HG02571 (cell line): ENCODE measurements around the gene FAM47E.
"Not testable (repeated sequence)": the region's sequence is repeated elsewhere in the genome, so short reads cannot be mapped to it uniquely, and the experiment has no call there.

ENCODE experiments used
- ATAC-seq: cut with Tn5 transposase; IDR thresholded peaks from one replicate; pipeline ENCODE4 v1.9.1; 2021; ENCODE audit warnings: mild to moderate bottlenecking, moderate library complexity; ENCODE audit not compliant: unreplicated experiment

The FAM47E gene

DNA sequence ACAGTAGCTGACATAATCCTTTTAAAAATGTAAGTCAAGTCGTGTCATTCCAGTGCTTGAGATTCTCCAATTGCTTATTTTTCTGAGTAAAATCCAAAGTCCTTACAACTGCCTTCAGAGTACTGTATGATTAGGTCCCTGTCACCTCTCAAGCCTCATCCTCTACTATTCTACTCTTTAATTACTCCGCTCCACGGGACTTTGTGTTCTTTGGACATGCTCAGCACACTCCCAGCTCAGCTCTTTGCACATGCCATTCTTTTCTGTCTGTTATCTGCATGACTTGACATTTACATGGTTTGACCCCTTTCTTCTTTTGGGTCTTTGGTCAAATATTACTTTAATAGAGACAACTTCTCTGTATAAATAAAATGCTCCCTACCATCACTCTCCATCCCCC is 15.1 kb downstream of the FAM47E start:
- ATAC-seq, result no peak

DNA sequence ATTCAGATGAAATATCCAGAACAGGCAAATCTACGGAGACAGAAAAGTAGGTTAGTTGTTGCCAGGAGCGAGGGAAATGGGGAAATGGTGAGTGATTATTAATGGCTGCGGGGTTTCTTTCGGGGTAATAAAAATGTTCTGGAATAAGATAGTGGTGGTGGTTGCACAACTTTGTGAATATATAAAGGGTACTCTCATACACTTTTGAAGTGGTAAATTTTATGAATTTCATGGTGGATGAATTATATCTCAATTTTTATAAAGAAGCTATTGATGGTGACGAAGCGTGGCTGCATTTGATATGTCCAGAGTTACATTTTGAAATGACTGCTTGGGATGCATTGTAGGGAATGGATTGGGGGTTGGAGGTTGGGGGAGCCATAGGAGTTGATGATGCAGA is 16.3 kb downstream of the FAM47E start:
- ATAC-seq, result no peak

DNA sequence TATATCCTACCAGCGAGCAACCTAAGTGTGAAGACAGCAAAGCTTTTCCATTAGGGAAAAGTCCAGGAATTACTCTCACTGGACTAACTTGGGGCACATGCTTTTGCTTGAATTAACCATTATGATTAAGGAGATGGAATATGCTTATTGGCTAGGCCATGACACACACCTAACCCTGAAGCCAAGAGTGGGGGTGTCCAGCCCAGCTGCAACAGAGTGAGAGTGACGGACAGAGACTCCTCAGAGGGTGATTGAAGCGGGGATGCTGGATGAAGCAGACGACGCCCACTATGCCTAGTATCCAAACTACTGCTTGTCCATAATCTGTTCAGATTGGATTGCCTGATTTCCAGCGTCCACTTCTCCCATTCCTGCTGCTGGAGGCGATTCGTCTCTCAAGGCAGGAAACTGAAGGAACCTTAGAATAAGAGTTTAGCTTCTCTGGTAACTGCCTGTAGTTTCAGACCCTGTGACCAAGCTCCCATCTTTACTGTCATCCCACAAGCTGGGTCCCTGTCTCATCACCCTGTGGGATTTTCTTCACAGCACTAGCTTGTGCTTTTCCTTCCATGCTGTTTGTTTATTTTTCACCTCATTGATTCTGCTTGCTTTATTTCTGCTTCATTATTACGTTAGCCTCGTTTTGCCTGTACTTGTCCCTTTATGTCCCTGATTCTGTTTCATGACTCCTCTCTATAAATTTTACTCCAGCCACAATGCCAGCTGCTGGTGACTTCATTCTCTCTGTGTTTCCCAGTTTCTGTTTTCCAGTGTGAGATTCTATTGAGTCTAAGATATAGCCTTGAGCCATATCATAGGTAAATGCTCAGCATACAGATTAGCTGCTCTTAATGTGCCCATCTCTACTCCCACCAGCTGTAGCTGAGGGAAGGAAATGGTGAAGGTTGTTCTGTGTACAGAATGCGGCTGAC is 19.0 kb downstream of the FAM47E start:
- no peak for ATAC-seq

DNA sequence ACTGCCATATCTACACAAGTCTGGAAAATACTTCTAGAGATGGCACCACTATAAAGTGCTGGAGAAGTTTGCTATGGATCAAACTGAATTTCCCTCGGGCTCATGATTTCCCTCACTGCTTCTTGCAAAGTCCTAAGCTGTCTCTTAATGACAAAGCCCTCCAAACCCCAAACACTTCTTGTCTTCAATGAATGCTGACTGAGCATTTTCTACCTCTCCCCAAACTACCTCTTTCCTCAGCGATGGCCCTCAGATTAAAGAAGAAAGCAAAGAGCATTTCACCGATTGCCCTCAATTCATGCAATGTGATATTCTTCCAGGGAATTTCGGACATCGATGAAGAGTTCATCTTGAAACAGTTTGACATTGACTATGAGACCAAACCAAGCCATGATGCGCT is 19.7 kb downstream of the FAM47E start:
- ATAC-seq, result no peak

DNA sequence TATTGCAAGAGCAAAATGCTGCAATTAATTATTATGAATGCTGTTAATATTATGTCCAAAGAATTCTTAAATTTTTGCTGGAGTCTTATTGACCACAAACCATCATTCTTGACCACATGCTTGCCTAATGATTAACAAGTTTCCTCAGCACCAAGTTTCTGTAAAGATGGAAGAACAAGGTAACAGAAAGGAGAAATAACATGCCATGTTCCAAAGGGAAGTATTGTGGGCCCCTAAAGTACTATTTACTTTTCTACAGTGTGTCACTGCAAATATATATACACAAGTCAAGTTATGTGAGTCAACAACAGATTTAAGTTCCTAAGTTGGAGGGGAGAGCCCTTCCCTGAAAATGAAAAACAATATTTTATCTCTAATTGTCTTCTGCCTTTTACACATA is 20.6 kb downstream of the FAM47E start:
- no peak for ATAC-seq

DNA sequence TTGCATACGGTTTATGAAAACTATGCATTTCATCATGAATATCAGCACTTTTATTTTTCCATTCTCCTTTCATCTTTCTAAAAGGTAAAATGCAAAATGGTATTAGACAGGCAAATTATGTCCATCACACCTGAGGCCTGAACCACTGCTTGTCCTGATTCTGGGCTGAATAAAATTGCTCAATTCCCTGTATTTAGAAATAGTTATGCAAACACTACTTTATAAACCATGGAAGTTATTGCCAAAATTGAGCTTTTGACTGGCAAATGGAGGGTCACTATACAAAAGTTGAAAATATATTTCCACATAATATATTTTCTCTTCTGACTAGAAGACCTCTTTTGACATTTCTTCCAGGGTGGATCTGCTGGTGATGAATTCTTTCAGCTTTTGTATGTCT is 21.1 kb downstream of the FAM47E start:
- ATAC-seq, result no peak

DNA sequence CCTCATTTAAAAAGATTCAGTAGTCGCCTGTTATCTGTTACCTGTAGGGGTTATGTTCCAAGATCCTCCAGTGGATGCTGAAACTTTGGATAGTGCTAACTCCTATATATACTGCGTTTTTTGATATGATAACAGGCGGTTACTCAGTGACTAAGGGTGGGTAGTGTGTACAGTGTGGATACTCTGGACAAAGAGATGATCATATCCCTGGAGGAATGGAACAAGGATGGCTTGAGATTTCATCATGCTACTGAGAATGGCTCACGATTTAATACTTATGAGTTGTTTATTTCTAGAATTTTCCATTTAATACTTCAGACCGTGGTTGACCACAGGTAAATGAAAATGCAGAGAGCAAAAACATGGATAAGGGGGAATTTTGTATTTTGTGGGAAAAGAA is 21.5 kb downstream of the FAM47E start:
- ATAC-seq, result no peak

DNA sequence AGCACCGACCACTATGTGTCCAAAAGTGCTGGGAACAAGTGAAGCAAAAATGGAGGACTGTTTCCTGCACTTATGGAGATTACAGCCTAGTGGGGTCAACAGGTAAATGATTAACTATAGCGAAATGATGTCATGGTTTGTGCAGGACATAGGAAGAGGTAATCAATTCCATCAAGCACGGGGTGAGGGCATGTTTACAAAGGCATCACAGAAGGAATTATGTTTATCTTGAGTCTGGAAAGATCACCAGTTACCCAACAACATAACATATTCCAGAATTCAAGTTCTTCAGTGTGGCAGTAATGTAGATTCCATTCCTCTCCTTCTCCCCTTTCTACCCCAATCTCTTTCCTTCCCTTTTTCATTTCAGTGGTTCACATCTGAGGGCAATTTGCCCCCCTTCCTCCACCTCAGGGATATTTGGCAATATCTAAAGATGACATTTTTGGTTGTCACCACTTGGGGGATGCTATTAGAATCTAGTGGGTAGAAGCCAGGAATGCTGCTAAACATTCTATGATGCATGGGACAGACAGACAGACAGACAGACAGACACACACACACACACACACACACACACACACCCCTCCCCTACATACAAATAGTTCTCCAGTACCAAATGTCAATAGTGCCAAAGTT is 24.1 kb downstream of the FAM47E start:
- no peak for ATAC-seq

DNA sequence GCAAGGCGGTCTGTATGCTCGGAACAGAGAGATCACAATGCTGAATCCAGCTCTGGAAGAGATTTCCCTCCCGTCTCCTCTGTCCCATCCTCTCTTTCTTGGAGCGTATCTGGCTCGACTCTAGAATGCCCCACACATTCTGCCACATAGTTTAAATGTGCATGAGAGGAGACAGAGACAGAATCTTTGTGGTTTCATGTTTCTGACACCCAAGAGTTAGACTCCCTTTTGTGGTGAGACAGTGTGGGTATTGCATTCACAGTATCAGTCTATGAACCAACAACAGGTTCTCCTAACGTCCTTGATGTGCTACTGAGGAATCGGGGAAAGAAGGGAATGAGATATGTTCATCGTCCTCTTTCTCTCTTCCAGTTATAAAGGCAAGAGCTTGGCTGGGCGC is 25.3 kb downstream of the FAM47E start:
- ATAC-seq, result no peak

DNA sequence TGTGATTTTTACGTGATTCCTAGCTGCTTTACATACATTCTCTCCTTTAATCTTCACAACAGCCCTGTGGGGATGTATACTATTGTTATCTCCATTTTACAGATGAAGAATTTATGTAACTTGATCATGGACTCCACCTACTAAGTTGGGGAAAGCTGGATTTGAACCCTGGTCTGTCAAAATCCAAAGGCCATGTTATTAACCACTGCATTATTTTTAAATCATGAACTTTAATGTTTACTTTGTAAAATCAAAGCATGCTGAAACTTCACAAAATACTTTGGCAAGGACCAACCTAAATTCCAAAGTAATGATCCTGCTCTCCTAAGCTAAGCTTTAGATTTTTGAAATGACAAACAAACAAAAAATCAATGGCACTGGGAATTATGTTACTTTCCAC is 26.1 kb downstream of the FAM47E start:
- ATAC-seq, result no peak

DNA sequence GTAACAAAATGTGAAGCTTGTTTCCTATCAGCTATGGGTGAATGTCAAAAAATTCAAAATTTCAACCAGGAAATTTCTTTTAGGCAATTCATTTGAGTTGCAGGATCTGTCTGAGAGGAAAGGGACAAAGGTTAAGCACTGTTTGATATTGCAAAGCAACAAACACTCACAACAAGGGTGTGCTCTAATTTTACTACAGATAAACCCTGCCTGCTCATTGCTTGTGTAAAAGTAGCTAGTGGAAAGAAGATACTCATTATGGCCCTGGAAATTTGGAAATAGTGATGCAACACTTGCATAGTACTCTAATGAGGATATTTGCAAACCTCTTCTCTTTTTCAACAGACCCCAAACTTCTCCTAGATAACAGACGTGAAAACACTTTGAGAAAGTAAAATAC is 27.1 kb downstream of the FAM47E start:
- ATAC-seq, result no peak

DNA sequence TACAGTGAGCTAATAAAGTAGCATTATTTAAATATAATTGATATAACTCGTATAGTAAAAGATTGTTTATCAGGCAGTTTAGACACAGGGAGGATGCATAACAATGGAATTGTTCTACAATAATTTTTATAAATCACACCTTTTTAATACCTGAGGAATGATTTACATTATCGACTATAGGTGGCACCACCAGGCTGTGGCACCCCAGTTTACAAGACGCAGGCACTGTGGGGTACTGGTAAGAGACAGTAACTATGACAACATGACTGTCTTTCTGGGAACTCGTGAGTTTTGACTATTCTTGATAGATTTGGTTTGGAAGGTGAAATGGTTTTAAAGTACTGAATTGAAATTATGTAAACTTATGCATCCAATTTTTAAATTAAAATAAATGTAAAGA is 27.9 kb downstream of the FAM47E start:
- ATAC-seq, result no peak

DNA sequence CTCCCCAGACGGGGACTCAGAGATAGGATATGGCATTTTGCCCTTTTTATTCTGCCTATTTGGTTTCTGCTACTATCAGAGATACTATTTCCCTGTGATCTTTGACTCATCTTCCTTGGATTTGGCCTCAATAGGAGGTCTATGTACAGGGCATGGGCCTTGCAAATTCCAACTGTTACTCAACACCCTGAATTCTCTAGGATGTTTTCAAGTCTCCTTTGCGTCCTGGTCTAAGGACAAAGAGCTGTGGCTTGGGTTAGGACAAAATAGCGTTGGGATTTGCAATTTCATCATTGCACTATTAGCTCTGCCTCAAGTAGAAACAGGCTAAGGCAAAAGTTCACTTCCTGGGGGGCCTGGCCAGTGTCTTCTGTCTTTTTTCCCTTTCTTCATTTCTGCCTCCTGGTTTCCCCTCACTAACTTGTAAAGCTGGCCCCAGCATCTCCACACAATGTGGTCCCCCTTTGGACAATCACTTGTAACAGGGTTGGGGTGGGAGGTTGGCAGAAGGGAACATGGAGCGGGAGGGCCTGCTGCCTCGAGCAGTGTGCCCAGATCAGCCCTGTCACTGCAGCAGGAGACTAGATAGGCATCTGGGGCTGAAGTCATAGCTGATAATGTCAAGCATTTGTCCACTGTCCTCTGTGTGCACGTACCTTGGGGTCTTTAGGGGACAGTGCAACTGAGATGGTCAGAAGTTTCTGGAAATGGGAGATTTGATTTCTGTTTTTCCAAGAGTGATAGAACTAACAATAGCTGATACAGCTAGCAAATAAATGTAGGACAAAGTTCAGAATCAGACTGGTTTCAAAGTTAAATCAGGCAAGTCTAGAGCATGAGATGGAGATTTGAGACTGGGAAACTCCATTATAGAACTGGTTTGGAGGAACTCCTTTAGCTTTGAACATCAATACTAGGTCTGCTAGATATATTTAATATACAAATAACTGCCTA is 29.2 kb downstream of the FAM47E start:
- ATAC-seq, result no peak

DNA sequence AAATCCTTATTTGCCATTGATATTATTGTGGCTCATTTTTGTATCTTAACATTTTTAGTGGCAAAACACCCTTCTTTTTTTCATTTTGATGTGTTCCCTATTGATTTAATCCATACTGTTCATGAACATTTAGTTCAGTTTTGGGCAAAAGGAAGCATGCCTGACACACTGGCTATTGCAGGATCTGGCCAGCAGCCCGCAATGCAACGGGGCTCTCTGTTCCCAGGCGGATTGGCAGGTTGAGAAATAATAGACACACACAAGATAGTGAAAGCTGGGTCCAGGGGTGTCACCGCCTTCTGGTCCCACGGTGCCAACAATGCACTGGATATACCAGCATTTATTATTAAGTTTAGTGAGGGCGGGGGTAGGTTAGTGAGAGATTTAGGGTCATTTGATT is 30.1 kb downstream of the FAM47E start:
- not testable (repeated sequence) for ATAC-seq

DNA sequence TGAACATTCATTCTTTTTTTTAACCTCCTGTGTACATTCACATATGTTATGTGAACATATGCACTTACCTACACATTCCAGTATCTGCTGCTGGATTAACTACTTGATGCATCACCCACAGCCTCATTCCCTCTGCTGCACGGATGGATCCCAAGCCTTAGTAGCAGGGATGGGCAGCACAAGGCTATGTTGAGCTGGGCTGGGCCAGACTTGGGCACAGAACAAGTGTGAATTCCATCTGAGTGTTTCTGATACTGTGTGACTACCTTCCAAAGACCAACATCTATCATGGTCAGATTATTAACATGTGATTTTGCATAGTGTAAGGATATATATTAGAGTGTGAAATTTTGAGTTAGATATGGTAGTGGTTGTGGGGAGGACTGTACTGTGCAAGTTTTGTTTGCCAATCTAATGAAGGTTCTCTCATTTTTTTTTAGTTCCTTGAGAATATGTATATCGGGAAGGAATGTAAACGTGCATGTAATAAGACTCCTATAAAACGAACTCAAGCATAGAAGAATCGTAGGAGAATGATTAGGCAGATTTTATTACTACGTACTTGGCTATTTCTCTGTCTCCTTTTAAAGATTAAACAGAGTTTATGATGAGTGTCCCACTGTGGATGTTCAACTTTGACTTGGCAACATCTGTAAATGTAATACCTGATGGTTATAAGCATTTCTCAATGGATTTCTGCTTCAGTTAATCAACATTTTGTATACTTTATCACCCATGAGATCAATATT is 31.6 kb downstream of the FAM47E start:
- ATAC-seq, result no peak

DNA sequence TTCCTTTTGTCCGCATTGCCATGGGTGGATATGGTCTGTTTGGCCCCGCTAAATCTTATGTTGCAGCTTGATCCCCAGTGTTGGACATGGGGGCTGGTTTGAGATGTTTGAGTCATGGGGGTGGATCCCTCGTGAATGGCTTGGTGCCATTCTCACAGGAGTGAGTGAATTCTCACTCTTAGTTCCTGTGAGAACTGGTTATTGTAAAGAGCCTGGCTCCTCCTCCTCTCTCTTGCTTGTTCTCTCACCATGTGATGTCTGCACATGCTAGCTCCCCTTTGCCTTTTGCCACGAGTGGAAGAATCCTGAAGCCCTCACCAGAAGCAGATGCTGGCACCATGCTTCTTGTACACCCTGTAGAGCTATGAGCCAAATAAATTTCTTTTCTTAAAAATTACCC is 32.4 kb downstream of the FAM47E start:
- no peak for ATAC-seq

DNA sequence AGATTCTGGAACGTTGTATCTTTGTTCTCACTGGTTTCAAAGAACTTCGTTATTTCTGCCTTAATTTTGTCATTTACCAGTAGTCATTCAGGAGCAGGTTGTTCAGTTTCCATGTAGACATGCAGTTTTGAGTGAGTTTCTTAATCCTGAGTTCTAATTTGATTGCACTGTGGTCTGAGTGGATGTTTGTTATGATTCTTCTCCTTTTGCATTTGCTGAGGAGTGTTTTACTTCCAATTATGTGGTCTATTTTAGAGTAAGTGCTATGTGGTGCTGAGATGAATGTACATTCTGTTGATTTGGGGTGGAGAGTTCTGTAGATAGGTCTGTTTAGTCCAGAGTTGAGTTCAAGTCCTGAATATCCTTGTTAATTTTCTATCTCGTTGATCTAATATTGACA is 36.3 kb downstream of the FAM47E start:
- not testable (repeated sequence) for ATAC-seq

DNA sequence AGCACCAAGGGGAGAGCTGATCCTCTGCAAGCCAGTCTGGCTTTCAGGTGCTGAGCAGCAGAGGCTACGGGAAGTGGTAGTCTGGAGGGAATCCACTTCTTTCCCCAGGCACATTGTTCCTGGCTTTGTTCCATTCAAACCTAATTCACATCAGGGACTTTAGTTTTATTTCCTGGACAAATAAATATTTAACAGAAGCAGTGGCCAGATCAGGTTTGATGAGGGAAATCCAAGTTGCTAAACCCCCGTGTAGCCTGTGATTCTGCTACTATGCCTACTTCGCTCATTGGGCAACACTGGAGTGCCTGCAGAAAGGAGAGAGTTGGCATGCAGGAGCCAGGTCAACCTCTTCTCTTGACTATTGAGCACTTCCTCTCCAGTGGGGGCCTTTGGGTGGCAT is 41.2 kb downstream of the FAM47E start:
- ATAC-seq, result no peak

DNA sequence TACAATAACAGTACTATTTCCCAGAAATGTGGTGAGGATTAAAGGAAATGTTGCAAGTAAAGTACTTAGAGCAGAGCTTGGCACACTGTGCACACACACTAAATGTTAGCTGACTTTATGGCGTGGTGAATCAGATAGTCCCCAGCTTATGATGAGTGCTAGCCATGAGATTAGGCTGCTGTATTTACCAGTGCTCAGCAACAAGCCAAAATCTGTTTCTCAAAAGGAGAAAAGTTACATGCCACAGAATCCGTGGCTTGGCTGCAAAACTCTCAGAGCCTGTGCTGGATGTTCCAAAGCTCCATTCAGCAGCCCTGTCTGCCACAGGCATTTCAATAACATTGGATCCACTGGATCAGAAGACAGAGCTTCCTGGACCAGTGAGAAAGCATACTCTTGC is 42.3 kb downstream of the FAM47E start:
- ATAC-seq, result no peak

DNA sequence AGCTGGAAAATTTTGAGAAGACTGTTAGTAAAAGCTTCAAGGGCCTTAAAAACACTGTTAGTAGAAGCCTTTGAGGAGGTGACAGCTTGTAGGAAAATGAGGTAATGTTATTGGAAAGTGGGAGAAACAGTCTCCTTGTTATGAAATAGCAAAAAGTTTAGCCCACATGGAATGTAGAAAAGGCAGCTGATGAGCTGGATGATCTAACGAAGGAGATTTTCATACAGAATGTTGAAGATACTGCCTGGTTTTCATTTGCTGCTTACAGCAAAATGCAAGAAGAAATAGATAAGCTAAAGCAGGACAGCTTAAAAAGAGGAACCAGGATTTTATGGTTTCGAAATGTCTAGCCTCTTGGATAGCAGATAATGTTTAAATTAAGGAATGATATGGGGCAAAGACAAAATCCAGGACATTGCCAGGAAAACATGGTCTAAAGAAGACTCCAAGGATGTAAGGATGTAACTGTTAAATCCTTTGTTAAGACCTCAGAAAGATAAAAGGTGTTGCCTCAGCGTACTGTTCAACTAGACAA is 44.8 kb downstream of the FAM47E start:
- no peak for ATAC-seq
